H1 (cell line): Measurements from ENCODE around the gene BSPRY.

Experiments
- CHD2 ChIP-seq: IDR thresholded peaks from 2 replicates; pipeline ENCODE4 v1.6.1; 2012; ENCODE audit warnings: low read length, improper control_type of control experiment
- POLR2A ChIP-seq, 2 experiments: IDR thresholded peaks; 1 replicate in 1 of 2; 2 replicates in 1 of 2; pipeline ENCODE4 v1.6.1; 2011; ENCODE audit warnings: low read depth in 2 of 2, low read length in 2 of 2, mild to moderate bottlenecking in 2 of 2; ENCODE audit errors: control extremely low read depth in 1 of 2
- RAD21 ChIP-seq, 2 experiments: IDR thresholded peaks in 1 of 2; conservative IDR thresholded peaks in 1 of 2; 2 replicates each; pipeline ENCODE4 v1.6.1; 2011; ENCODE audit warnings: low read depth in 2 of 2, low read length in 2 of 2, improper control_type of control experiment in 1 of 2, inconsistent platforms in 1 of 2, mild to moderate bottlenecking in 1 of 2, moderate library complexity in 1 of 2
- YY1 ChIP-seq: IDR thresholded peaks from 2 replicates; pipeline ENCODE4 v1.6.1; 2011; ENCODE audit warnings: low read depth, mild to moderate bottlenecking, low read length
- TF ChIP-seq, protein P1 (sequence below), 3 experiments: IDR thresholded peaks; 1 replicate in 2 of 3; 2 replicates in 1 of 3; pipeline versions ENCODE4 v1.5.1 to v1.6.1; 2011; ENCODE audit warnings: low read length in 3 of 3, mild to moderate bottlenecking in 3 of 3, inconsistent platforms in 2 of 3, low read depth in 1 of 3, moderate library complexity in 1 of 3; ENCODE audit not compliant: insufficient read depth in 1 of 3; ENCODE audit errors: control extremely low read depth in 1 of 3

DNA sequence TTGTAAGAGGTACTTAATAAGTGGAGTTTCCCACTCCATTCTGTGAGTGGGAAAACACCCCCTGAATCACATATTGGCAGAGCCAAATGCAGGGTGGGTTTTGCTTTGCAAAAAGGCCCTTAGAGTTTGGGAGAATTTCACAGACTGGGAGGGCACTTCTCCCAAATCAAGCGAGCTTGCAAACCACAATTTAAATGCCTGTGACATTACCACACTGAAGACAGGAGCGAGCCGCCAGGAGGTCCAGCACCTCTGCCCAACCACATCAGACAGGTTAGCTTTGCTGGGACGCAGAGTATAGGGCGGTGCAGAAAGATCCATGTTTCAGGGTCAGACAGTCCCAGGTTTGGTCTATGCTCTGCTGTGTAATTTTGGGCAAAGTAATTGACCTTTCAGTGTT is 49.5 kb downstream of the BSPRY start:
- TF ChIP-seq POLR2A (IDR thresholded peaks at IDR 0.05; ENCODE audit: control extremely low read depth in 1 of 2, low read depth in 2 of 2, low read length in 2 of 2) = no peak
- TF ChIP-seq, protein P1, sequence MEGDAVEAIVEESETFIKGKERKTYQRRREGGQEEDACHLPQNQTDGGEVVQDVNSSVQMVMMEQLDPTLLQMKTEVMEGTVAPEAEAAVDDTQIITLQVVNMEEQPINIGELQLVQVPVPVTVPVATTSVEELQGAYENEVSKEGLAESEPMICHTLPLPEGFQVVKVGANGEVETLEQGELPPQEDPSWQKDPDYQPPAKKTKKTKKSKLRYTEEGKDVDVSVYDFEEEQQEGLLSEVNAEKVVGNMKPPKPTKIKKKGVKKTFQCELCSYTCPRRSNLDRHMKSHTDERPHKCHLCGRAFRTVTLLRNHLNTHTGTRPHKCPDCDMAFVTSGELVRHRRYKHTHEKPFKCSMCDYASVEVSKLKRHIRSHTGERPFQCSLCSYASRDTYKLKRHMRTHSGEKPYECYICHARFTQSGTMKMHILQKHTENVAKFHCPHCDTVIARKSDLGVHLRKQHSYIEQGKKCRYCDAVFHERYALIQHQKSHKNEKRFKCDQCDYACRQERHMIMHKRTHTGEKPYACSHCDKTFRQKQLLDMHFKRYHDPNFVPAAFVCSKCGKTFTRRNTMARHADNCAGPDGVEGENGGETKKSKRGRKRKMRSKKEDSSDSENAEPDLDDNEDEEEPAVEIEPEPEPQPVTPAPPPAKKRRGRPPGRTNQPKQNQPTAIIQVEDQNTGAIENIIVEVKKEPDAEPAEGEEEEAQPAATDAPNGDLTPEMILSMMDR (IDR thresholded peaks at IDR 0.05; ENCODE audit: control extremely low read depth in 1 of 3, insufficient read depth in 1 of 3, low read depth in 1 of 3, low read length in 3 of 3) = no peak
- TF ChIP-seq YY1 = no peak
- no peak for TF ChIP-seq RAD21 (IDR thresholded peaks at IDR 0.05 in 1 of 2, conservative IDR thresholded peaks at IDR 0.05 in 1 of 2; ENCODE audit: low read depth in 2 of 2, low read length in 2 of 2)
- TF ChIP-seq CHD2 = no peak
